K562 (cell line): ENCODE data around the gene CBFA2T3. TPM values are rescaled to one million over a fixed set of nuclear protein-coding genes. Genes with fewer than 3 reads are reported as not detected.

Experiments
- E2F3 ChIP-seq: fragments of 250-450 bp; sonication (Bioruptor Pico); IDR thresholded peaks from 2 replicates; pipeline ENCODE4 v1.4.0; 2020; ENCODE audit warnings: mild to moderate bottlenecking
- E2F6 ChIP-seq, 2 experiments: IDR thresholded peaks; 2 replicates each; pipeline ENCODE4 v1.6.1; 2011; ENCODE audit warnings: borderline replicate concordance in 1 of 2, control low read depth in 1 of 2, low read depth in 1 of 2, low read length in 1 of 2, mild to moderate bottlenecking in 1 of 2, mixed read lengths in 1 of 2, moderate library complexity in 1 of 2; ENCODE audit not compliant: insufficient read depth in 1 of 2, insufficient read length in 1 of 2, poor library complexity in 1 of 2, severe bottlenecking in 1 of 2; ENCODE audit errors: extremely low read depth in 1 of 2
- MGA ChIP-seq: fragments of 450-650 bp; IDR thresholded peaks from 2 replicates; pipeline ENCODE4 v1.6.1; 2016; ENCODE audit warnings: mild to moderate bottlenecking, moderate library complexity
- MXI1 ChIP-seq: IDR thresholded peaks from 2 replicates; pipeline ENCODE4 v1.6.1; 2011; ENCODE audit warnings: low read depth, mild to moderate bottlenecking, improper control_type of control experiment, low read length
- RBM17 ChIP-seq: fragments of 200-400 bp; formaldehyde crosslinking; IDR thresholded peaks from 2 replicates; pipeline ENCODE4 v1.6.1; 2017; ENCODE audit warnings: low read depth, mild to moderate bottlenecking, low read length, borderline replicate concordance
- ZNF263 ChIP-seq: sonication (generic); formaldehyde crosslinking; IDR thresholded peaks from 2 replicates; pipeline ENCODE4 v1.8.0; 2022; ENCODE audit warnings: mild to moderate bottlenecking, missing genetic modification reagents, borderline replicate concordance
- polyA plus RNA-seq, 8 experiments: library from polyadenylated mRNA; depleted of rRNA in 4 of 8; stranded (reverse) in 5 of 8; unstranded in 3 of 8; fragments of >200 nt; fragmentation: Nextera tagmentation in 2 of 8; fragmentation: Illumina TruSeq in 1 of 8; extraction: Ambion mirVana in 2 of 8; extraction: Trizol in 1 of 8; gene quantifications; 2 replicates each; pipeline versions ENCODE4 v1.2.1 to v1.2.3, GENCODE V29; 2011 to 2014; ENCODE audit warnings: inconsistent platforms in 1 of 8, missing spikeins in 1 of 8
- total RNA-seq, 7 experiments: library from RNA; depleted of rRNA in 6 of 7; stranded (reverse); fragments of >200 nt in 6 of 7; fragmentation: Illumina TruSeq in 2 of 7; extraction: Trizol in 2 of 7; gene quantifications; 2 replicates each; pipeline versions ENCODE4 v1.2.1 to v1.2.3, GENCODE V29; 2011 to 2021; ENCODE audit warnings: low replicate concordance in 1 of 7
- TF ChIP-seq, protein P1 (sequence below): sonication (generic); formaldehyde crosslinking; IDR thresholded peaks from 2 replicates; pipeline ENCODE4 v1.5.0; 2020; ENCODE audit warnings: missing genetic modification reagents

The CBFA2T3 gene
- total and polyA plus RNA-seq, 9 of the 15 experiments (the other 6 are each of a cell fraction or from before 2014, with no cell fraction given): 2.3 to 145 (median 6.7) TPM

DNA sequence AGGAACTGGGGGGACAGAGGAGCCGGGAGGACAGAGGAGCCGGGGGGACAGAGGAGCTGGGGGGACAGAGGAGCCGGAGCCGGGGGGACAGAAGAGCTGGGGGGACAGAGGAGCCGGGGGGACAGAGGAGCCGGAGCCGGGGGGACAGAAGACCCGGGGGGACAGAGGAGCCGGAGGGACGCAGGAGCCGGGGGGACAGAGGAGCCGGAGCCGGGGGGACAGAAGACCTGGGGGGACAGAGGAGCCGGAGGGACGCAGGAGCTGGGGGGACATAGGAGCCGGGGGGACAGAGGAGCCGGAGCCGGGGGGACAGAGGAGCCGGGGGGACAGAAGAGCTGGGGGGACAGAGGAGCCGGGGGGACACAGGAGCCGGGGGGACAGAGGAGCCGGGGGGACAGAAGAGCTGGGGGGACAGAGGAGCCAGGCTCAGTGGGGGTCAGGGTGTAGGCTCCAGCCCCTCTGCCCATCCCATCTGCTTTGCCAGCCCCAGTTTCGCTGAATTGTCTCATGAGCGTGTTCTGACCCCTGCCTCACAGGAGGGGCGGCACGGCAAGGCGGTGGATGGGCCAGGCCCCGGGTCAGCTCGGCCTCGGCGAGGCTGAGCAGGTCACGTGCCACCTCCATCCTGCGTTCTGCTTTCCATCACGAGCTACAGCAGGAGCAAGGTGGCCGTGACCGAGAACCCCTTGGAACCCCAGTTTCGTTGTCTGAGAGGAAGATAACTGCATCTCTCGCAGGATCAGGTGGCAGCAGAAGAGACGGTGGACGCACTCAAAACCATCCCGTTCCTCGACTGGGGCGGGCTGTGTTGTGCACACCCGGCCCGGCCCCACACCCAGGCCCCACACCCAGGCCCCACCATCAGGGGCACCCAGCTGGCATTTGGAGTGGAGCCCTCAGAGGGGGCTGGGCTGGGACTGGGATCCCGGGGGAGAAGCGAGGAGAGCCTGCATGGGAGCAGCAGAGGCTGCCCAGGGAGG is 26.1 kb upstream of the CBFA2T3 start (continued):
- no peak for TF ChIP-seq MXI1
- TF ChIP-seq RBM17: no peak
- peak; percentile 89 for TF ChIP-seq MGA
- TF ChIP-seq, protein P1, sequence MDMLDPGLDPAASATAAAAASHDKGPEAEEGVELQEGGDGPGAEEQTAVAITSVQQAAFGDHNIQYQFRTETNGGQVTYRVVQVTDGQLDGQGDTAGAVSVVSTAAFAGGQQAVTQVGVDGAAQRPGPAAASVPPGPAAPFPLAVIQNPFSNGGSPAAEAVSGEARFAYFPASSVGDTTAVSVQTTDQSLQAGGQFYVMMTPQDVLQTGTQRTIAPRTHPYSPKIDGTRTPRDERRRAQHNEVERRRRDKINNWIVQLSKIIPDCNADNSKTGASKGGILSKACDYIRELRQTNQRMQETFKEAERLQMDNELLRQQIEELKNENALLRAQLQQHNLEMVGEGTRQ (CRISPR knock-in tag): peak; percentile 86
- TF ChIP-seq ZNF263 (CRISPR knock-in tag): peak; percentile 75
- TF ChIP-seq E2F3 (CRISPR knock-in tag): 0 out of 2 replicates have a peak, but pooled peaks have one; percentile 40
- TF ChIP-seq E2F6 (IDR thresholded peaks at IDR 0.05; ENCODE audit: borderline replicate concordance in 1 of 2, extremely low read depth in 1 of 2, insufficient read depth in 1 of 2, insufficient read length in 1 of 2, low read depth in 1 of 2, low read length in 1 of 2, poor library complexity in 1 of 2, severe bottlenecking in 1 of 2): peak; percentile 48 to 80
